ENCODE measurements around the gene SHPK.

The SHPK gene

DNA sequence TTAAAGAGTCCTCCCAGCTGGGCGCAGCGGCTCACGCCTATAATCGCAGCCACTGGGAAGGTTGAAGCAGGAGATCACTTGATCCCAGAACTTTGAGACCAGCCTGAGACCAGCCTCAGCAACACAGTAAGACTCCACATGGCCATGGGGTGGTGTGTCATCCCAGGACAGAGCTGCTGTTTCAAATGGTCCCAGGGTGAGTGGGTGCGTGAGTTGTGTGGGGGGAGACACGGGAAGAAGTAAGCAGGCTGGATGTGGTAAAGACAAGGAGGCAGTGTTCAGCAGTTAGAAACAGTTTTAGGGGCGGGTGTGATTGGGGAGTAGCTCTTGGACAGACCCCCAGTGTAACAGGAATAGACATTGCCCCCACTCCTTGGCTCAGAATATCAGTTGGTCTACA lies 3.8 kb downstream of the SHPK start:
- no peak for DNase-seq (ENCODE audit: low read depth in 1 of 2, low spot score in 1 of 2)

DNA sequence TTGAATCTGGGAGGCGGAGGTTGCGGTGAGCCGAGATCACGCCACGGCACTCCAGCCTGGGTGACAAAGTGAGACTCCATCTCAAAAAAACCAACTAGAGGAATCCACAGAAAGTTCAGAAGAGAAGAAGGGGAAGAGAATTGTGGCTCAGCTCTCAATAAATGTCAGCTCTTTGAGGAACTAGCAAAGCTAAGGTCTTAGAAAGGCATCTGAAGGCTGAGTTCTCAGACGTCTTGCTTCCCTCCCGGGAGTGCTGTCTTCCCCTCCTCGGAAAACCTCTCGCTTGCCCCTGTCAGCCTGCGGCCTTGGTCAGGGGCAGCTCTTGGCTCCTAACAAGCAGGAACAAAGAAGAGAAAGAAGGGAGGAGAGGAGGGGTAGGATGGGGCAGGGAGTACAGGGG lies 5.3 kb downstream of the SHPK start:
- no peak for DNase-seq (ENCODE audit: low read depth in 1 of 2, low spot score in 1 of 2)

DNA sequence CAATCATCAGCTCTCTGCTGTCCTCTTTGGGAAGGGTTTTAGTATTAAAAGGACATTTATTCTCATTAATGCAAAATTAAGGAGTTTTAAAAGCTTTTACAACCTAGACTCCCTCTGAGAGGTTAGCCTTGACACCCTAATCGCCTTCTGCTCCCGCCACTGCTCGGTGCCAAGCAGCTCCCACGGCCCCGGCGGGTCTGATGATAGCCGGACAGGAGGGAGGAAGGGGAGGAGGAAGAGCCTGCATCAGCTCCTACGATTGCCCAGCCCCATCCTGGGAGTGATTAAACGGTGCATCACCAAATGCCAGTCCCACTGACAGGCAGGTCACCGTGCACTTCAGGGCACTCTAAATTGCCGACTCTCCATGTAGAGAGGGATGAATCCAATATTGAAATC lies 8.3 kb downstream of the SHPK start:
- DNase-seq (ENCODE audit: low read depth in 1 of 2, low spot score in 1 of 2) = no peak

DNA sequence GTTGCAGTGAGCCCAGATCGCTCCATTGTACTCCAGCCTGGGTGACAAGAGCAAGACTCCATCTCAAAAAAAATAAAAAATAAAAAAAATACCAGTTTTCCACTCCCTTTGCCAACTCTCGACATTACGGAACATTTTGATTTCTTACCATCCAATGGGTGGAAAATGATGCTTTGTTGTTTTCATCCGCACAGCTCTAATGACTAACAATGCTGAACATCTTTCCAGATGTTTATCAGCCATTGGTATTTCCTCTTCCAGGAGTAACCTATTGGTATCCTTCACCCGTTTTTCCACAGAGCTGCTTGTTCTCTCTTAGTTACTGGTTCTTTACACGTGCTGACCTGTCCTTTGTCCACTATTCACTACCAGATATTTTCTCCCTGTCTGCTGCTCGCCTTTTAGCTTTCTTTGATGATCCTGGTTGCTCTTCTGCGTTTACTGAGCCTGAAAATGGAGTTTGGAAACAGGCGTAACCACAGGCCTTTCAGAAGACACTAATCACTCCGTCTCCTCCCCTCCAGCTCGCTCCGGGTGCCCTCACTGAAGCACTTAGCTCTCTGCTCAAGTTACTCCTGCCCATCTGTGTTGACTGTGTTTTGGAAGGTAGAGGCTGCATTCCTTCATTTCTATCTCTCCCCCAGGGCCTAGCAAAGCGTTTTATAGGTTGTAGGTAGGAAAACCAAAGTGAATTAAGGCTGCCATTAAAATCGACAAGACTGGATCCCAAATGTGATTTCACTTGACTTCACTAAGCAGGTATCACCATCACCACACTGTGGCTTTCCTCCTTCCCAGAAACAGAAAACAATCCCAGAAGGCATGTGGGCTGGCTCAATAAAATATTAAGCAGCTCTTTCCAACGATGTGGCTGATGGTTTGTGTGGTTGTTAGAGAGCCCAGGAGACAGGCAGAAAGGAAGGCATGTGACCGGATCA lies 8.9 kb downstream of the SHPK start:
- DNase-seq (ENCODE audit: low read depth in 1 of 2, low spot score in 1 of 2) = no peak

DNA sequence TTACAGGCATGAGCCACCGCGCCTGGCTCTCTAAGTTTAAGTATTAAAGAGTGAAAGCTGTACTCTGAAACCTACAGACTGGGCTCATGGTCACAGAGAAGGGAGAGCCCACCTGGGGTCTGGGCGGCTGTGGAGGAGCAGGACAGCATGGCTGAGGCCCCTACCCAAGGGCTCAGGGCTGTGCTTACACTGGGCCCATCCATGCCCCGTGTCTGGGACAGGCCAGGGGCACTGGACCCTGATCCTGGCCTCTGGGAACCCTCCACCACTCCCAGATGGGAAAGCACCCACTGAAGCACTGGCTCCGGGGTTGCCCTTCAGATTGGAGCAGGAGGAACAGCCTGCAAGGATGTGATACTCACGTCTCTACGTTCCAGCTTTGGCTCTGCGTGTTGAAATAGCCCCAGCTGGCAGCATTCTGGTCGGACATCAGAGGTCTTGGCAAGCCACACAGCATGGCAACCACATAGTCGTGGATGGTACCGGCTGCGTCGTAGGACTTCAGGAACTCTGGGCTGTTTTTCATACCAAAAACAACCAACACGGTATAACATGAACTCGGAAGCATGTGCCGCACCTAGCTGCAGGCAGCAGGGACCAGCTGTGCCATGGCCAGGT lies 13.0 kb downstream of the SHPK start:
- DNase-seq (ENCODE audit: low read depth in 1 of 2, low spot score in 1 of 2) = no peak

DNA sequence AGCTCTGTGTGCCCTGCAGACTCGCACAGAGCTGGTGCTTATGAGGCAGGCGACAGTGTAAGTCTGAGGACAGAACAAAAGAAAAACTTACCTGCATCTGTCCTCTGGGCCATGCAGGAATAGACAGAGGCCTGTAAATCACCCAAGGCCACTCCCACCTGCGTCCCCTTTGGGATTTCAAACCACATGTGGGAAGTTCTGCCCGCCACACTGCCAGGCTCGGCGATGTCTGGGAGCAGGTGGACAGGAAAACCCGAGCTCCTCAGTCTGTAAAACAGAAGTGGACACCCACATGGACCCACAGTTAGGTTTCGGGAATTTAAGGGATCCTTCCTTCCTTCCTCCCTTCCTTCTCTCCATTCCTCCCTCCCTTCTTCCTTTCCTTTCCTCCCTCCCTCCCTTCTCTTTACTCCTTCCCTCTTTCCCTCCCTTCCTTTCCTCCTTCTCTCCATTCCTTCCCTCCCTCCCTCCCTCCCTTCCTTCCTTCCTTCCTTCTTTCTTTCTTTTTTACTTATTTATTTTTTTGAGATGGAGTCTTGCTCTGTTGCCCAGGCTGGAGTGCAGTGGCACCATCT lies 14.8 kb downstream of the SHPK start:
- DNase-seq (ENCODE audit: low read depth in 1 of 2, low spot score in 1 of 2) = no peak

DNA sequence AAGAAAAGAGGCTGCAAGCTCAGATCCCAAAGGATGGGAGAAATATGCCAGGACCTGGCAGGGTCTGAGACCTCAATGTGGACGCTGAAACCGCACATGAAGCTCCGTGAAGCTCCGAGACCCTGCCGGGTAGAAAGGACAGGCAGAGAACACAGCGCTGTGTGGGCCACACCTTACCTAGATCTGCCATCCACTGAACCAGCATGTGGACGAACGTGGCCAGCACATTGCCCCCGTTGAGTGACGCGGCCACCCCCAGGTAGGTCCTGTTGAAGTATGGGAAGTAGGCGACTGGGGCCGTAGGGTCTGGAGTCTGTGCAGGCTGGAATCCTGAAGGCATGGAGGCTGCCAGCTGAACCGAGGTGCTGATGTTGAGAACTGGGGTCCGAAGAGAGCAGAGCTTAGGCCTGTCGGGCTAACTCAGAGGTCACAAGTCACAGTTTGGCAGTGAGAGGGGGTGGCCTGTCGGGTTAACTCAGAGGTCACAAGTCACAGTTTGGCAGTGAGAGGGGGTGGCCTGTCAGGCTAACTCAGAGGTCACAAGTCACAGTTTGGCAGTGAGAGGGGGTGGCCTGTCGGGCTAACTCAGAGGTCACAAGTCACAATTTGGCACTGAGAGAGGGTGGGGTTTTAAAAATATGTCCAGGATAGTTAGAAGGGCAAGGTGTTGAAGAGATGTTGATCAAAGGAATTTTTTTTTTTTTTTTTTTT lies 20.7 kb downstream of the SHPK start:
- no peak for DNase-seq (ENCODE audit: low read depth in 1 of 2, low spot score in 1 of 2)

DNA sequence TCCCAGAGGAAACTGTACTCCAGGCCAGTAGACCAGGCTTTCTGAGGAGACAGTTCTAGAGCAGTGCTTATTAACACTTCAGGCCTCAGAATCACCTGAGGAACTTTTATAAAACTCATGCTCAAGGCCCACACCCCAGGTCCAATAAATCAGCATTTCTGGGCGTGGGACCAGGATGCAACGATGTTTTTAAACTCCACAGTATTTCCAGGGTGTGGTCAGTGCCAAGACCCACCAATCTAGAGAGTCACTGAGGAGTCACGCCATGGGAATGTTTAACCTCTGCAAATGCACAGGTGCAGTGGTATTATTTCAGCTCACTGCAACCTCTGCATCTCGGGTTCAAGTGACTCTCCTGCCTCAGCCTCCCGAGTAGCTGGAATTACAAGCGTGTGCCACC lies 22.9 kb downstream of the SHPK start:
- no peak for DNase-seq (ENCODE audit: low read depth in 1 of 2, low spot score in 1 of 2)

DNA sequence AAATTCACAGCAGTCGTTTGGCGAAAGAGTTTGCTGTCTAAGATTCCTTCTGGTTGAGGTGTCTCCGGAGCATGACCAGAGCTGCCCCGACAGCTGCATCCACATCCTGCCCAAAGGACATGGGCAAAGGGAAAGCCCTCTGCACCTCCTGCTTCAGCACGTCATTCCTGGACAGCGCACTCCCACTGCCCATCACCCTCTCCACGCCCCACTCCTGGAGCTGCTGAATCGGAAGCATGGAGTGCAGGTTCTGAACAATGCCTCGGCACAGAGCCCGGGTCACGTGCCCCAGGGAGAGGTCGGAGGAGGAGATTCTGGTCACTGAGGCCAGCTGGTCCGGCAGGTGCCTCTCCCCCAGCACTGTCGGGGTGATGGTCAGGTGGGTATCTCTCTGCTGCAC lies 25.5 kb downstream of the SHPK start:
- DNase-seq (ENCODE audit: low read depth in 1 of 2, low spot score in 1 of 2) = no peak

DNA sequence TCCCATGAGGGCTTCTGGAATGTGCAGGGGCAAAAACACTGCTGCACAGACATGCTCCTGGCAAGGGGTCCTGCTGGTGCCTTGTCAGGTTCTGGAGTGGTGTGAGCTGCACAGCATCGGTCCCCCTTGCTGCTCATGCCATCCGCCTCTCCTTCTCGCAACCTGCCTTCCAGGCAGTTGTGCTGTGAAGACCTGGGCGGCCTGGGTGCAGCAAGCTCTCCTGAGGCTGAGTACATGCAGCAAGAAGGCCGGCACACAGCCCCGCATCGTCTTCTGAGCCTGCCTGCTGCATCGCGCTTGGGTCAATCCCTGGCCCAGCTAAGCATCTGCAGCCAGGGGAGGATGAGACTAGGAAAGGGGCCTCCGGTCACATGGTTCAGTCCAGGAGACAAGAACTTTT lies 26.4 kb downstream of the SHPK start:
- DNase-seq (ENCODE audit: low read depth in 1 of 2, low spot score in 1 of 2) = no peak

DNA sequence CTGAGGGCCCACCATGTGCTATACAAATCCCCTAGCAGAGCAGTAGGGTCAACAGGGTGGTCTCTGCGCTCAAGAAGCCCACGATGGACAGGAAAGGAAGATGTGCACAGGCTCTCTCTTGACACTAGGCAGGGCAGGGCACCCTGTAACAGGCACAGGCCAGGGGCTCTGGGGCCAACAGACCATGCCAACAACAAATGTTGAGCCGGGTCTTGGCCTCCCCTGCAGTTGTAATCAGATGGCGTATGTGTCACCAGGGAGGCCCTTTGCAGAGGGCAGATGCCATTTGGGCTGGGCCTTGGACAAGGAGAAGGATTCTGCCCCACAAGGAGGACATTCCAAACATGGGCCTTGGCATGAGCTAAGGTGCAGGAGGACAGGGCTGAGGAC lies 32.2 kb downstream of the SHPK start:
- DNase-seq (ENCODE audit: low read depth in 1 of 2, low spot score in 1 of 2) = no peak

DNA sequence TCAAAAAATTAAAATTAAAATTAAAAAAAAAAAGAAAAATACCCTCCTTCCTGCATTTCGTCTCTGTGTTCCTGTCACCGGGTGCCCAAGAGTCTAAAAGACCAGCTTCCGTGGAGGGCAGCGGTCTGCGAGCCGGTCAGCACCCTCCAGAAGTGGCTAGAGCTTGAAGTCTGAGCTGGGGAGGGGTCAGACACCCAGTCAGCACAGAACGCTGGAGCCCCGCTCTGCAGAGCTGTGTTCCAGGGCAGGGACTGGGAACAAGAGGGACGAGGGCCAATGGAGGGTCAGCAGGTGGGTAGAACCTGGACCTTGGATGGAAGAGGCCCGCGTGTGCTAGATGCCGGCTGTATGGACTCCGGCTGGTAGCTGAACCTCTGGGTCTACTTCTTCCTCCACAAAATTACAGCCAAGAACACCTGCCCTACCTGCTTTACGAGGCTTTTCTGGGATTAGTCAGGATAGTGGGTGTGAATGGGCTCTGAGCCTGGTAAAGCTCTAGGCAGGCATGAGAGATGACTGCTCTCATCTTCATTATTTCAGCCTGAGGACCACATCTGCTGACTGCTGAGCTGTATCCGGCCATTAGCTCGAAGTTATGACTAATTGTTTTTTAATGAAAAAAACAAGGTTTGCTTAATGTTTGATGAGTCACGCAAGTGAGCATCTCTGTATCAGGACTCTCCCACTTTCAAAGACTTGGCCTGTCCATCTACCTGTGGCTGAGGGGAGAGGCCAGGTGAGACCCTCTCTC lies 32.8 kb downstream of the SHPK start:
- no peak for DNase-seq (ENCODE audit: low read depth in 1 of 2, low spot score in 1 of 2)

DNA sequence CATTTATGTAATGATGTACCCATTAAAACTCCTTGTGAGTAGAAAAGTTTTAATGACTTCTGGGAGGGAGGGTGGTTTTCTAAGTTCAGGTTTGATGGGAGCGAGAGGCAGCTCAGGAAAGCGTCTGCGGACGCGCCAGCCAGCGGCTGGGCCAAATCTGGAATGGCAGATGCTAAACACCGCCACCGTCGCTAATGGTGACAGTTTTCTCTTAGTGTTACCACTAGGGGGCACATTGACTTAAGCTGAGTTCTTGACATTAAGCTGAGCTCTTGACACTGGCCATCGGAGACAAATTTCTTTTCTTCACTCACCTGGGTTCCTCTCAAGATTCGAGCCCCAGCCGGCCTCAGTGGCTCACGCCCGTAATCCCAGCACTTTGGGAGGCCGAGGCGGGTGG lies 33.6 kb downstream of the SHPK start:
- DNase-seq (ENCODE audit: low read depth in 1 of 2, low spot score in 1 of 2) = no peak

DNA sequence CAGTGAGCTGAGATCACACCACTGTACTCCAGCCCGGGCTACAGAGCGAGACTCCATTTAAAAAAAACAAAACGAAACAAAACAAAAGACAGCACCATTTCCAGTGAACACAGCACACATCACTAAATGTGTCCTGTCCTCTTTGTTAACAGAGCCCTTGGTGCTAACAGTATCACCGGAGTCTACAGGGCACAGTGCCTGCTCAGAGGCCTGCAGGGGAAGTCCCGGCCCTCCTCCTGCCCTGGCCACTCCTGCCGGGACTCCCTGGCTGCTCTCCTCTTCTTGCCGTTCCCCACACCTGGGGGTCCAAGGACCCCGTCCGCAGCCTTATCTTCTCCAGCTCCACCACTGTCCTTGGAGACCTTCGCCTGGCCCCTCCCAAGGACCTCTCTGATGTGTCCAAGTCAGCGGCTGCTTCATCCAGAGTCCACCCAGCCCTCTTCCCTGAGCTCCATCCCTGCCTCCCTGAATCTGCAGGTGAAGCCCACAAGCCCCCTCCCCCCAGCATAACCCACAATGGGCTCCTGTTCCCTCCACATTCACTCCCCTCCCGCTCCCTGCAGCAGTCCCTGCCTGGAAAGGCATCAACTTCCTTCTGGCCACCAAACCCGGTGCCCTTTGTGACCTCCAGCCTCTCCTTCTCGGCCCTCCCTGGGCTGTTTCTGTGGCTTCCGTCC lies 35.4 kb downstream of the SHPK start:
- DNase-seq (ENCODE audit: low read depth in 1 of 2, low spot score in 1 of 2) = no peak

DNA sequence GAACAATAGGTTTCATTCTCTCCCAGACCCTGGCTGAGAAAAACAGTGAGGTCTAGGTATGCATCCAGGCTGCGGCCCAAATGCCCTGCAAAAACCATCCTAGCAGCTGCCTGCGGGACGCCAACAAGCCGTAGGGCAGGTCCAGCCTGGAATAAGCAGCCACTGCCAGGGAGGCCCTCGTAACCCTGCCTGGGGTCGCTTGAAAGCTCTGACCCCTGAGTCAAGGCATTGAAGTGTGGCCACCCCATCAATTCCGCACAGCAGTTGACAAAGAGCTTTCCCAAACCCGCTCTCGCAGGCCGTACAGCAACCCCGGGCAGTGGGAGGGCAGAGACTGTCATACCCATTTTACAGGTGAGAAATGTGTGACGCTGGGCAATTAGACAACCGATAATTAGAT lies 38.0 kb downstream of the SHPK start:
- no peak for DNase-seq (ENCODE audit: low read depth in 1 of 2, low spot score in 1 of 2)

DNA sequence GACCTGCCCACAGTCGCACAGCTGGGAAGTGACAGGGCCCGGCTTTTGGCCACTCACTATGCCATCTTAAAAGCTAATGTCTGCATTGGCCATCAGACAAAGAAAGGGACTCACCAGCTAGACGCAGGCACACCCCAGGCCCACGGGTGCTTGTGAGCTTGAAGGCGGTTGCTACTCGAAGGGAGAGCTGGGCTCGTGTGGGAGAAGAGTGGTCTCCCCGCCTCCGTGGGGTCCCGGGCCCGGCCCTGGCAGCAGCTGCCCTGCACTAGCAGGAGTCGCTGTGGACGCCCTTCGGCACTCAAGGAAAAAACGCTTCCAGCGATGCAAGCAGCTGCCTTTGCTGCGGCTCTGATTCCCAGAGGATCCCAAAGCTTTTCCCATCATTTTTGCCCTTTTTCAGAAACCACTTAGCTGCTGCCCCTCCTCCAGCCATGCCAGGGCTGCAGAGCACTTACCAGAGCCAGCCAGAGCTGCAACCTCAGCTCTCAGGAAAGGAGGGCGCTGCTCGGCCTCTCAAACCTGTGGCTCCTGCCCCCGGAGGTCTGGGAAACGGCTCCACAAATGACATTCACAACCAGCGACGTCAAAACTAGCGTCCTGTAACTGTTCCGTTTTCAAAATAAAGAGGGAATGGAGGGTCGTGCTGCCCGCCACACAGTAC lies 39.1 kb downstream of the SHPK start:
- no peak for DNase-seq (ENCODE audit: low read depth in 1 of 2, low spot score in 1 of 2)

DNA sequence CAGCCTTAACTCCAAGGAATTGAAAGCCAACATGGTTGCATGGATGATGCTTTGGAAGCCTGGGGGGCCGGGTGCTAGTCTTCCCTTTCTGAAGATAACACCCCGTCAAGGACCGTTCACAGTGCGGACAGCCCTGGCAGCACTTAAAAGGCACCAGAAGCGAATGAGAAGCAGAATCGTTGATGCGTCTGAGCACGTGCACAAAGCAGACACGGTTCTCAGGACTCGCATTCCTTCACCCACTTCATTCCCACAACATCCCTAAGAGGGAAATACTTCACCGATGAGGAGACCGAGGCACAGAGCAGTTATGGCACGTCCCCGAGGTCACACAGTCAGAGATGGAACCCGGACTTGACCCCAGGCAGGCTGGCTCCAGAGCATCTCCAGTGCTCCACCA lies 41.1 kb downstream of the SHPK start:
- no peak for DNase-seq (ENCODE audit: low read depth in 1 of 2, low spot score in 1 of 2)

DNA sequence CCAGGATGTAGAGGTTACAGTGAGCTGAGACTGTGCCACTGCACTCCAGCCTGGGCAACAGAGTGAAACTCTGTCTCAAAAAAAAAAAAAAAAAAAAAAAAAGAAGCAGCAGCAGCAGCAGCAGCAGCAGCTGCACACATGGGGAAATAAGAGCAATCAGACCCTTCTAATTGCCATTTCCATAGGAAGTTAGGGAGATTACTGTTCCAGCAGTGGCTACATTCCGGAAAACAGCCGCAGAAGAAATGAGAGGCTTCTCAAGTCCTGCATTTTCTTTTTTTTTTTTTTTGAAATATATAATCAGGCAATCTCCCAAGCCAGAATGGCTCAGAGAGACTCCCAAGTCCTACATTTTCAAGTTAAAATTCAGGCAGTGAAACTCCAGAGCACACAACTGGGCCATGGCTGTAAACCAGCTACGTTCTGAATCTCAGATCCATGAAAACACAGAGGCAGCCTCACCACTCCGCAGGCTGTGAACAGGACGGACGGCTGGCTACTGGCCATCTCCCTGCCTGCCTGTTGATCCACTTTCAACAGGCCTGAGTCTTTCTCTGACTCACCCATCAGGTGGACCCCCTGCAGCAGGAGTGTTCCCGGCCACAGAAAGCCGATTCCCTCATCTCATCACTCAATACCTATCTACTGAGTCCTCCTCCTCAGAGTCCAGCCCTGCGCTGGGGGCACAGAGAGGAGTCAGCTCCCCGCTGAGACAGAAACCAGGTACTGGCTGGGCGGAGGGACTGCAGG lies 41.8 kb downstream of the SHPK start:
- no peak for DNase-seq (ENCODE audit: low read depth in 1 of 2, low spot score in 1 of 2)

DNA sequence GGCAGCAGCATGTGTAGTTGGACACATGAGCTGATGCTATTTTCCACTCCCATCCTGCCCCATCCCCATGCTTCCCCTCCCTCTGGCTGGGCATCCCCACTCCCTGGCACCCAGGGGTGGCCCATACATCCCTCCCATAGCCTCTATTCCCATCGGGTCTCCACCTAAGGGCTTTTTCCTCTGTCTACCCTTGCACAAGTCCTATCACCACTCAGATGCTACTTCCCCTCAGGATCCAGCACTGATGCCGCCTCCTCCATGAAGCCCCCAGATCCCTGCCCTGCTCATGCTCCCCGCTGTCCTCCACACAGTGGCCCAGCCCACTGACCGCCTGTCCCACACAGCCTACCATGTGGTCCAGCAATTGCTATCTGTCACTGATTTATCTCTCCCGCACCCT lies 42.7 kb downstream of the SHPK start:
- no peak for DNase-seq (ENCODE audit: low read depth in 1 of 2, low spot score in 1 of 2)
